Astrocyte of the cerebellum (primary cell): ENCODE results near the gene ROS1.
A peak's percentile ranks its signal among the peaks of the same experiment; 100 is the strongest.
"Not testable (repeated sequence)": the region's sequence is repeated elsewhere in the genome, so short reads cannot be mapped to it uniquely, and the experiment has no call there.

ENCODE experiments used
- DNase-seq: peaks from one replicate; pipeline ENCODE4 v3.0.0-alpha.2; 2011; ENCODE audit warnings: low read depth
- H3K4me3 ChIP-seq: 2 replicates; pipeline ENCODE4 v1.5.1; 2011; ENCODE audit warnings: mild to moderate bottlenecking, low read depth, low read length, moderate library complexity
- in situ Hi-C: cut with HindIII; loops from 2 replicates; pipeline ENCODE4 v1.10.0; 2017; ENCODE audit warnings: low sequenced_read_pairs
- TF ChIP-seq, protein P1 (sequence below): IDR thresholded peaks from 2 replicates; pipeline ENCODE4 v1.5.1; 2012; ENCODE audit warnings: low read length, low read depth, moderate library complexity, mild to moderate bottlenecking; ENCODE audit errors: missing control alignments

Gene ROS1

DNA sequence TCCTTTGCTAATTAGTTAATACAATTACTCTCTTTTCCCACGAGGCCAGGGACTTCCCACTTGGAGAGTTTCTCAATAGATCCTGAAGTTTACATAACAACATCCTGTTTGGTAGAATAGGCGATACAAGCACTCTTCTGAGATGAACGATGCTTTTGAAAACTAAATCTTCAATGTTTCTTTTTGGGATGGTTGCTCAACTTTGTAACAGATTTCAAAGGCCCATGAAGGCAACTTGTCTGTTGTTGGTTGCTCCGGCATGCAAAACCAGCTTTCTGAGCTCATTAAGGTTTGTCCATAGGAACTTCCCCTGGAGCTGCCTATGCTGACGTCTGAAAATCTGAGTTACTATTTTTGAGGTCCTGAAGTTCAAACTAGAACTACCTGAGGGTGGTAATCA lies 25.9 kb upstream of the ROS1 start:
- DNase-seq, result no peak
- in situ Hi-C loops, result no loop called here
- TF ChIP-seq, protein P1, sequence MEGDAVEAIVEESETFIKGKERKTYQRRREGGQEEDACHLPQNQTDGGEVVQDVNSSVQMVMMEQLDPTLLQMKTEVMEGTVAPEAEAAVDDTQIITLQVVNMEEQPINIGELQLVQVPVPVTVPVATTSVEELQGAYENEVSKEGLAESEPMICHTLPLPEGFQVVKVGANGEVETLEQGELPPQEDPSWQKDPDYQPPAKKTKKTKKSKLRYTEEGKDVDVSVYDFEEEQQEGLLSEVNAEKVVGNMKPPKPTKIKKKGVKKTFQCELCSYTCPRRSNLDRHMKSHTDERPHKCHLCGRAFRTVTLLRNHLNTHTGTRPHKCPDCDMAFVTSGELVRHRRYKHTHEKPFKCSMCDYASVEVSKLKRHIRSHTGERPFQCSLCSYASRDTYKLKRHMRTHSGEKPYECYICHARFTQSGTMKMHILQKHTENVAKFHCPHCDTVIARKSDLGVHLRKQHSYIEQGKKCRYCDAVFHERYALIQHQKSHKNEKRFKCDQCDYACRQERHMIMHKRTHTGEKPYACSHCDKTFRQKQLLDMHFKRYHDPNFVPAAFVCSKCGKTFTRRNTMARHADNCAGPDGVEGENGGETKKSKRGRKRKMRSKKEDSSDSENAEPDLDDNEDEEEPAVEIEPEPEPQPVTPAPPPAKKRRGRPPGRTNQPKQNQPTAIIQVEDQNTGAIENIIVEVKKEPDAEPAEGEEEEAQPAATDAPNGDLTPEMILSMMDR, result no peak

DNA sequence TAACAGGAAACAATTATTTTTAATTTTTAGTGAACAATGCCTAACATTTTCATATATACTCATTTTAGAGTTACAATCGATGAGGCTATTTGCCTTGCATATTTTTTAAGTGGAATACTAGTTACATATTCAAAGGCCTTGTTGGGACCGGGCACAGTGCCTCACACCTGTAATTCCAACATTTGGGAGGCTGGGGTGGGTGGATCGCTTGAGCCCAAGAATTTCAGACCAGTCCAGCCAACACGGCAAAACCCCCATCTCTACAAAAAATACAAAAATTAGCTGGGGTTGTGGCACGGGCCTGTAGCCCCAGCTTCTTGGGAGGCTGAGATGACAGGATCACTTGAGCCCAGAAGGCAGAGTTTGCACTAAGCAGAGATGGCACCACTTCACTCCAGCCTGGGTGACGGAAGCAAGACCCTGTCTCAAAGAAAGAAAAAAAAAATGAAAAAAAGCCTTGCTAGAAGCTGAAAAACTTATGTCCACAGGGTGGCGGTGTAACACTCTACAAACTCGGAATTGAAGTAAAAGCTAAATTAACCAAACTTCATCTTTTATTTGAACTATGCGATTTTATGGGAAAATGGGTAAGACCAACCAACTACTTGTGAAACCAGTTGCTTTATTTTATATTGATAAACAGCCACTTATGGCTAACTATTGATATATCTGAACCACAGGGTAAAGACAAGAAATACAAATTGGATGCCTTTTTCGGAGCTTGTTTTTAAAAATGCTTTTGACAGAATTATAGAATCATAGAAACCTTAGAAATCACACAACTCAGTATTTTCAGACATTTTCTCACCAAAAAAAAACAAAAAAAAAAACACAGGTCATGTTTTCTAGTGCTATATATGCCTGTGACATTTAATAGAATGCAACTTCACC lies 24.1 kb upstream of the ROS1 start:
- TF ChIP-seq, protein P1, result peak; percentile 56
- DNase-seq, result peak; percentile 85
- in situ Hi-C loops, result no loop called here
- H3K4me3 ChIP-seq, result no peak overlapping the region

More for the DNA sequence above, 25.9 kb upstream of the ROS1 start:
- no peak overlapping the region for H3K4me3 ChIP-seq

DNA sequence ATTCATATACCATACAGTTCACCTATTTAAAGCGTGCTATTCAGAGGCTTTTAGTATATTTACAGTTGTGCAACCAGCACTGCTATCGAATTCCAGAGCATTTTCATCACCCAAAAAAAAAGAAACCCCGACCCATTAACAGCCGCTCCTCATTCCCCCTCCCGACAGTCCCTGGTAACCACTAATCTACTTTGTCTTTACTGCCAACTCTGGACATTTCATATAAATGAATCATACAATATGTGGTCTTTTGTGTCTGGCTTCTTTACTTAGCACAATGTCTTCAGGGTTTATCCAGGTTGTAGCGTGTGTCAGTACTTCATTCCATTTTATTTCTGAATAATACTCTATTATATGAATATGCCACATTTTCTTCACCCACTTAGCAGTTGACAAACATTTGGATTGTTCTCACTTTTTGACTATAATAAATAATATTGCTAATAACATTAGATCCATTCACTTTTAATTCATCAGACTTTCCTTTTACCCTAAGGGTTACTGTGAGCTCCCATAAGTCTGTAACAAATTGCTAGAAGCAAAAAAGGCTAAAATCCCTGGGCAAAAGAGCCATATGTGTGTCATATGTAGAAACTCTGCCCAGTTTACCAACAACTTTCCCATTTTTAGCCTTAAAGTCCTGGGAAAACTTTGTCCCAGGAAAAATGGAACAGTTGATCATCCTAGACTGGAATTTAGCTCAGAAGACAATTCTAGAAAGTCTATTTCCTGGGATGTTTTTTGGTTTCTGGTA lies 23.2 kb upstream of the ROS1 start:
- in situ Hi-C loops, result no loop called here
- H3K4me3 ChIP-seq, result no peak overlapping the region
- TF ChIP-seq, protein P1, result no peak
- peak; percentile 94 for DNase-seq

DNA sequence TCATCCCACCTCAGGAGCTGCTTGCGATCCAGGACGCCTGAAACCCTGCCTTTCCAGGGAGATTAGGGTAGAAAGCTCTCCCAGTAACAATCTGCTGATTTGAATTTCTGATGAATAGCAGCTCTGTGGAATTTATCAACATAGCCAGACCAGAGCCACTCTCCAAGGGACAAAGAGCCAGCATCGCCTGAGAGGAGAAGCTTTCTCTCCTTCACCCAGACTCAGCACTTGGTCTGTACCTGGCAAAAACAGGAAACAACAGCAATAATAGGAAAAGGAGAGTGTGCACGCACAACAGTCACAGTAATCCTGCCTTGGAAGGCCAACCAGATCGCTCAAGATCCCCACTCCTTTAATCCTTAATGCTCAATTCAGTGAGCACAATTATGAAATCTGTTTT lies 22.3 kb upstream of the ROS1 start:
- no peak overlapping the region for H3K4me3 ChIP-seq
- in situ Hi-C loops, result no loop called here
- TF ChIP-seq, protein P1, result no peak
- no peak for DNase-seq

DNA sequence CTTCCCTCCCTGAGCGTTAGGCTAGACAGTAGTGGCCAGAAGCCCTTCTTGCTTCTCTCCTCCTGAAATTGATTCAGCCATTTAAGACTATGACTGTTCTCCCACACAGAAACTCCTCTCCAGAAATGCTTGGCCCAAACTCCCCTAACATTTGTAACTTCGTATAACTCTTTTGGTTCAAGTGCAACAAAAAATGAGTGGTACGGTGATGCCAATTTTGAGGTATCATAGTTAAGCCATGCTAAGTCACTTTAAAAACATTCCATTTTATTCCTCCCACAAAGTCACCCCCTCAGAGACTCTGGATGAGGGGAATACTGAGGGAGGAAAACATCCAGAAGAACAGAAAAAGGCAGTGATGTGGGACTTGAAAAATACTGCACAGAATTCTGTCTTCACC lies 21.1 kb upstream of the ROS1 start:
- no peak overlapping the region for H3K4me3 ChIP-seq
- in situ Hi-C loops, result no loop called here
- DNase-seq, result no peak
- TF ChIP-seq, protein P1, result no peak

DNA sequence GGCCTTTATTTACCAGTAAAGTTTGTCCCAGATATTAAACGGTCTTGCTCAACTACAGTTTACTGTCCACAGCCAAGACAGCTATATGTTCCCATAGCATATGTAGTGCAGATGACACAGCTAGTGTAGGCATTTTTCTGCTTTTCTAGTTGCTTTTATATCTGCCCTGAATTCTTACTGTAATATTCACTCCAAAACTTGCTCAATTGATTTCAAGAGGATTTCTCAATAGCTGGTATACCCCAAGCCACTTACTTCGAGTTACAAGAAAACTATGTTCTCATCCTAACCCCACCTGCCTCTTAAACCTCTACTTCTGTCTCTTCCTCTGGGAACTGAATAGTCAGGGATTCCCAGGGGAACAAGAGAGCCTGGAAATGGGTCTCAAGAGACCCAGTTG lies 18.9 kb upstream of the ROS1 start:
- no peak overlapping the region for H3K4me3 ChIP-seq
- no peak for DNase-seq
- in situ Hi-C loops, result no loop called here
- TF ChIP-seq, protein P1, result no peak

DNA sequence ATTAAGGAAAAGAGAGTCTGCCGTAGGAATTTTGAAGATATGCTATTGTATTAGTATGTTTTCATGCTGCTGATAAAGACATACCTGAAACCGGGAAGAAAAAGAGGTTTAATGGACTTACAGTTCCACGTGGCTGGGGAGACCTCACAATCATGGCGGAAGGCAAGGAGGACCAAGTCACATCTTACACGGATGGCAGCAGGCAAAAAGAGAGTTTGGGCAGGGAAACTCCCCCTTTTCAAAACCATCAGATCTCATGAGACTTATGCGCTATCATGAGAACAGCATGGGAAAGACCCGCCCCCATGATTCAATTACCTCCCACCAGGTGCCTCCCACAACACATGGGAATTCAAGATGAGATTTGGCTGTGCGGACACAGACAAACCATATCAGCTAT lies 16.6 kb upstream of the ROS1 start:
- H3K4me3 ChIP-seq, in situ Hi-C loops, DNase-seq: not testable (repeated sequence)
